Endothelial cell of umbilical vein (primary cell): Measurements from ENCODE around the gene OR6Q1. TPM values are rescaled to one million over a fixed set of nuclear protein-coding genes. Genes with fewer than 3 reads are reported as not detected.
A peak's percentile ranks its signal among the peaks of the same experiment; 100 is the strongest.

Experiments
- BruUV-seq: library from RNA; stranded (reverse); fragments of 400-500 nt; replicated peaks from 2 replicates; lab custom pipeline; 2021; lab: Mats Ljungman, UMichigan
- CTCF ChIA-PET: fragments of 300-600, 350-600 bp; sonication (Branson Sonifier 250); formaldehyde crosslinking; loops from one replicate; lab custom pipeline; 2021; ENCODE audit warnings: antibody characterized with exemption, inconsistent platforms; lab: Charles Lee
- POLR2A ChIA-PET: fragments of 300-600, 350-600 bp; sonication (Branson Sonifier 250); formaldehyde crosslinking; loops from one replicate; lab custom pipeline; 2021; ENCODE audit warnings: antibody characterized with exemption, inconsistent platforms; lab: Charles Lee
- DNase-seq: peaks from one replicate; pipeline ENCODE4 v3.0.0-alpha.2; 2011; ENCODE audit warnings: low read depth, low spot score
- FAIRE-seq: peaks from 2 replicates; lab custom pipeline; 2011; peaks lifted over from hg19 to GRCh38; lab: Jason Lieb, UNC
- H2AFZ ChIP-seq: 2 replicates; pipeline ENCODE4 v1.6.0; 2012; ENCODE audit warnings: low read depth, low read length, control low read depth, inconsistent platforms
- H3K27ac ChIP-seq: 2 replicates; pipeline ENCODE4 v1.5.1; 2011; ENCODE audit warnings: low read depth, mild to moderate bottlenecking, control low read depth, low read length, moderate library complexity; ENCODE audit not compliant: insufficient read depth
- H3K27me3 ChIP-seq, 2 experiments: 2 replicates each; pipeline versions ENCODE4 v1.6.0 to v1.6.1; 2011; ENCODE audit warnings: low read length in 2 of 2, mixed read lengths in 1 of 2; ENCODE audit not compliant: control insufficient read depth in 2 of 2, insufficient read depth in 2 of 2
- H3K36me3 ChIP-seq, 2 experiments: 2 replicates in 1 of 2; 3 replicates in 1 of 2; pipeline ENCODE4 v1.5.1; 2011; ENCODE audit warnings: low read length in 2 of 2, mild to moderate bottlenecking in 1 of 2, moderate library complexity in 1 of 2; ENCODE audit not compliant: control insufficient read depth in 2 of 2, insufficient read depth in 2 of 2; ENCODE audit errors: extremely low read depth in 1 of 2
- H3K4me1 ChIP-seq: 3 replicates; pipeline ENCODE4 v1.5.1; 2011; ENCODE audit warnings: mild to moderate bottlenecking, low read length; ENCODE audit not compliant: control insufficient read depth, insufficient read depth; ENCODE audit errors: extremely low read depth
- H3K4me2 ChIP-seq: 2 replicates; pipeline ENCODE4 v1.6.1; 2011; ENCODE audit warnings: low read length, control low read depth, mixed read lengths; ENCODE audit not compliant: insufficient read depth
- H3K4me3 ChIP-seq, 3 experiments: fragments of 200-600 bp in 1 of 3; sonication (generic), shearing (Covaris generic) in 1 of 3; replicated peaks in 1 of 3; 2 replicates each; pipeline ENCODE4 v1.5.1; 2011 to 2016; ENCODE audit warnings: control low read depth in 3 of 3, low read length in 3 of 3, mild to moderate bottlenecking in 2 of 3, inconsistent platforms in 1 of 3, low read depth in 1 of 3, moderate library complexity in 1 of 3; ENCODE audit not compliant: insufficient read depth in 1 of 3
- H3K79me2 ChIP-seq: 2 replicates; pipeline ENCODE4 v1.6.0; 2012; ENCODE audit warnings: low read length, inconsistent platforms; ENCODE audit not compliant: control insufficient read depth, insufficient read depth
- H3K9ac ChIP-seq: replicated peaks from 2 replicates; pipeline ENCODE3; 2011; ENCODE audit warnings: low read length, control low read depth; ENCODE audit not compliant: insufficient read depth; ENCODE audit errors: extremely low read depth
- H3K9me1 ChIP-seq: replicated peaks from 3 replicates; pipeline ENCODE4 v1.6.0; 2011; ENCODE audit warnings: mild to moderate bottlenecking, low read length; ENCODE audit not compliant: control insufficient read depth, insufficient read depth; ENCODE audit errors: extremely low read depth
- H3K9me3 ChIP-seq: replicated peaks from 2 replicates; pipeline ENCODE4 v1.5.1; 2012; ENCODE audit warnings: low read length, inconsistent platforms; ENCODE audit not compliant: control insufficient read depth, insufficient read depth
- H4K20me1 ChIP-seq: replicated peaks from 2 replicates; pipeline ENCODE3; 2011; ENCODE audit warnings: mild to moderate bottlenecking, low read length; ENCODE audit not compliant: control insufficient read depth, insufficient read depth; ENCODE audit errors: extremely low read depth
- CTCF ChIP-seq, 2 donors: IDR thresholded peaks; 1 replicate in 1 of 2; 2 replicates in 1 of 2; pipeline ENCODE4 v1.5.1; 2011; ENCODE audit warnings: low read length in 2 of 2, mild to moderate bottlenecking in 2 of 2, moderate library complexity in 2 of 2, control low read depth in 1 of 2, inconsistent platforms in 1 of 2, low read depth in 1 of 2; ENCODE audit not compliant: insufficient read depth in 1 of 2; ENCODE audit errors: extremely low read depth in 1 of 2
- EZH2 ChIP-seq: IDR thresholded peaks from 2 replicates; pipeline ENCODE4 v1.6.1; 2012; ENCODE audit warnings: borderline replicate concordance, low read depth, mild to moderate bottlenecking, moderate library complexity, low read length, inconsistent platforms; ENCODE audit not compliant: severe bottlenecking
- FOS ChIP-seq: IDR thresholded peaks from 2 replicates; pipeline ENCODE4 v1.6.1; 2011; ENCODE audit warnings: mild to moderate bottlenecking, low read length, moderate library complexity, borderline replicate concordance; ENCODE audit not compliant: insufficient read depth
- GATA2 ChIP-seq: IDR thresholded peaks from 2 replicates; pipeline ENCODE4 v1.7.0; 2011; ENCODE audit warnings: low read depth, mild to moderate bottlenecking, moderate library complexity, mixed read lengths, low read length; ENCODE audit not compliant: insufficient read length, insufficient read depth
- JUN ChIP-seq: IDR thresholded peaks from 2 replicates; pipeline ENCODE4 v1.6.1; 2011; ENCODE audit warnings: borderline replicate concordance, low read depth; ENCODE audit not compliant: insufficient read length, insufficient read depth
- MAX ChIP-seq: IDR thresholded peaks from 2 replicates; pipeline ENCODE4 v1.6.1; 2011; ENCODE audit not compliant: insufficient read depth, insufficient read length
- MYC ChIP-seq: IDR thresholded peaks from one replicate; pipeline ENCODE4 v1.6.1; 2011; ENCODE audit warnings: mild to moderate bottlenecking, low read depth, low read length
- POLR2A ChIP-seq: IDR thresholded peaks from 2 replicates; pipeline ENCODE4 v1.6.1; 2012; ENCODE audit warnings: low read depth, mild to moderate bottlenecking, control low read depth, low read length
- POLR2AphosphoS5 ChIP-seq: IDR thresholded peaks from 2 replicates; pipeline ENCODE4 v1.6.1; 2012; ENCODE audit warnings: low read depth, mild to moderate bottlenecking, control low read depth, low read length, moderate library complexity; ENCODE audit not compliant: insufficient read depth
- dilution Hi-C: fragments of 300-500 bp; cut with MboI; formaldehyde crosslinking; loops from one replicate; pipeline ENCODE4 v1.15.0; 2019; ENCODE audit warnings: low sequenced_read_pairs; ENCODE audit not compliant: extremely low pct_ligation_motif_present
- intact Hi-C: fragments of 100-400 bp; cut with micrococcal nuclease; formaldehyde crosslinking; loops from one replicate; pipeline ENCODE4 v1.10.0; 2022
- polyA plus RNA-seq, 4 experiments: library from polyadenylated mRNA; depleted of rRNA in 3 of 4; stranded (reverse) in 3 of 4; unstranded in 1 of 4; fragments of >200 nt; gene quantifications; 2 replicates each; pipeline versions ENCODE4 v1.2.1 to v1.2.3, GENCODE V29; 2011 to 2012; ENCODE audit warnings: missing spikeins in 1 of 4
- total RNA-seq: library from RNA; stranded (reverse); gene quantifications from 2 replicates; pipeline ENCODE4 v1.2.3, GENCODE V29; 2021

OR6Q1 gene
- total and polyA plus RNA-seq, 2 donors (not counting 3 experiments of a cell fraction or from before 2014, with no cell fraction given) = not detected

GRCh38 chr11:58058276-58059006 is 27.7 kb downstream of the OR6Q1 start:
- TSS peak; percentile 88 for BruUV-seq
- H3K36me3 ChIP-seq = no peaks in the 10 kb centered on the region
- H3K9ac ChIP-seq = peak overlapping the region; percentile 22
- peak; percentile 34 for DNase-seq
- H3K9me1 ChIP-seq = no peaks in the 10 kb centered on the region
- dilution Hi-C loops = no loop called here
- no peaks in the 10 kb centered on the region for H3K27me3 ChIP-seq
- H3K4me1 ChIP-seq = peaks cover 16% of the 10 kb centered on the region
- H3K4me3 ChIP-seq = no peak overlapping the region
- H4K20me1 ChIP-seq = no peaks in the 10 kb centered on the region
- no peak overlapping the region for H3K4me2 ChIP-seq
- no peaks in the 10 kb centered on the region for H3K79me2 ChIP-seq
- H3K27ac ChIP-seq = peak overlapping the region; percentile 88
- TF ChIP-seq JUN (no peak), FOS (no peak), MAX (no peak), POLR2A (no peak), POLR2AphosphoS5 (no peak)
- ChIA-PET CTCF (interaction anchor here (1.6 kb wide), 1 partner anchor 54 kb away, joined by 6 read pairs; no protein-coding TSS in a partner anchor), POLR2A (interaction anchor here (0.5 kb wide), 1 partner anchor 38 kb away, joined by 3 read pairs; no protein-coding TSS in a partner anchor)
- FAIRE-seq = peak; percentile 64
- intact Hi-C loops = loop anchor here (1.0 kb wide), 2 partner anchors 34 to 54 kb away; no protein-coding TSS in a partner anchor
- H3K9me3 ChIP-seq = no peaks in the 10 kb centered on the region
- H2AFZ ChIP-seq = peak overlapping the region; percentile 17

- peak; percentile 90 for FAIRE-seq
- peaks cover 16% of the 10 kb centered on the region for H3K4me1 ChIP-seq
- peak overlapping the region; percentile 22 for H3K9ac ChIP-seq
- no peak overlapping the region for H3K4me3 ChIP-seq
- peak; percentile 88 for DNase-seq
- peak overlapping the region; percentile 17 for H2AFZ ChIP-seq
- H3K27ac ChIP-seq = peak overlapping the region; percentile 88
- dilution Hi-C loops (no loop called here), intact Hi-C loops (loop anchor here (1.0 kb wide), 2 partner anchors 35 to 55 kb away; no protein-coding TSS in a partner anchor)
- POLR2A ChIA-PET = interaction anchor here (0.5 kb wide), 1 partner anchor 37 kb away, joined by 3 read pairs; no protein-coding TSS in a partner anchor
- no peaks in the 10 kb centered on the region for H4K20me1 ChIP-seq
- no peaks in the 10 kb centered on the region for H3K9me1 ChIP-seq
- no peaks in the 10 kb centered on the region for H3K79me2 ChIP-seq
- H3K27me3 ChIP-seq = no peaks in the 10 kb centered on the region
- no peak overlapping the region for H3K4me2 ChIP-seq
- CTCF ChIA-PET = interaction anchor here (0.6 to 1.6 kb wide), 3 partner anchors 55 to 709 kb away, joined by 3 to 6 read pairs (median 4); no protein-coding TSS in a partner anchor
- no TSS peak for BruUV-seq
- H3K36me3 ChIP-seq = no peaks in the 10 kb centered on the region
- no peaks in the 10 kb centered on the region for H3K9me3 ChIP-seq
- TF ChIP-seq CTCF (IDR thresholded peaks at IDR 0.05; ENCODE audit: extremely low read depth in 1 of 2, insufficient read depth in 1 of 2, low read depth in 1 of 2, low read length in 2 of 2) = no peak
- no peak for TF ChIP-seq FOS
- peak; percentile 76 for TF ChIP-seq JUN
- TF ChIP-seq POLR2A = no peak
- peak; percentile 34 for TF ChIP-seq GATA2
- TF ChIP-seq MYC = no peak
- TF ChIP-seq EZH2 = no peak
- no peak for TF ChIP-seq MAX
- TF ChIP-seq POLR2AphosphoS5 = no peak
Measured at GRCh38 chr11:58059007-58059350, 28.2 kb downstream of the OR6Q1 start.
